ENCODE results near the gene MASP2. TPM values are rescaled to one million over a fixed set of nuclear protein-coding genes. Genes with fewer than 3 reads are reported as not detected.
"Not testable (repeated sequence)": the region's sequence is repeated elsewhere in the genome, so short reads cannot be mapped to it uniquely, and the experiment has no call there.

MASP2 gene
- polyA plus RNA-seq, 3 donors, result 3.9 to 12.3 (median 9.7) TPM

GRCh38 chr1:11059155-11059967, 12.3 kb upstream of the MASP2 start:
- DNase-seq, result no peak

- no peak for DNase-seq
These were observed 11.6 kb upstream of the MASP2 start for GRCh38 chr1:11058595-11059154.

- no peak for DNase-seq
These were observed 11.0 kb upstream of the MASP2 start for GRCh38 chr1:11058026-11058425.

- no peak for DNase-seq
These were observed 10.4 kb upstream of the MASP2 start for GRCh38 chr1:11057477-11057876.

- DNase-seq, result no peak
These were observed 9.5 kb upstream of the MASP2 start for GRCh38 chr1:11056504-11056903.

GRCh38 chr1:11055676-11056075, 8.6 kb upstream of the MASP2 start:
- DNase-seq, result no peak

- no peak for DNase-seq
These were observed 7.6 kb upstream of the MASP2 start for GRCh38 chr1:11054666-11055065.

GRCh38 chr1:11054181-11054580, 7.1 kb upstream of the MASP2 start:
- DNase-seq, result no peak

GRCh38 chr1:11053758-11054137, 6.7 kb upstream of the MASP2 start:
- peak; percentile 29 for DNase-seq

- DNase-seq, result no peak
These were observed 6.1 kb upstream of the MASP2 start for GRCh38 chr1:11052839-11053757.

- DNase-seq, result no peak
These were observed 4.9 kb upstream of the MASP2 start for GRCh38 chr1:11051781-11052511.

- not testable (repeated sequence) for DNase-seq
These were observed 4.1 kb upstream of the MASP2 start for GRCh38 chr1:11051121-11051520.

- DNase-seq, result no peak
These were observed 821 bp downstream of the MASP2 start for GRCh38 chr1:11046270-11046566.

GRCh38 chr1:11045428-11046269, 1.4 kb downstream of the MASP2 start:
- peak; percentile 50 for DNase-seq

- no peak for DNase-seq
These were observed 2.1 kb downstream of the MASP2 start for GRCh38 chr1:11044849-11045427.

- DNase-seq, result no peak
These were observed 2.8 kb downstream of the MASP2 start for GRCh38 chr1:11044086-11044848.

GRCh38 chr1:11042995-11043874, 3.8 kb downstream of the MASP2 start:
- DNase-seq, result no peak

GRCh38 chr1:11042065-11042464, 5.0 kb downstream of the MASP2 start:
- no peak for DNase-seq

GRCh38 chr1:11041048-11041447, 6.0 kb downstream of the MASP2 start:
- no peak for DNase-seq

Measured in renal pelvis (tissue), 4 donors.